GM19043 (cell line): ENCODE results near the gene BSG.

ENCODE experiments used
- ATAC-seq: cut with Tn5 transposase; IDR thresholded peaks from one replicate; pipeline ENCODE4 v1.9.1; 2021; ENCODE audit warnings: low read depth; ENCODE audit not compliant: unreplicated experiment

Gene BSG

GRCh38 chr19:570937-571565, 1.3 kb upstream of the BSG start:
- ATAC-seq: no peak

- ATAC-seq: no peak
Measured at GRCh38 chr19:571566-571974, 826 bp upstream of the BSG start.

GRCh38 chr19:572743-573518, 535 bp downstream of the BSG start:
- peak; percentile 19 for ATAC-seq

- no peak for ATAC-seq
Measured at GRCh38 chr19:573519-573825, 1.1 kb downstream of the BSG start.

GRCh38 chr19:574658-575526, 2.5 kb downstream of the BSG start:
- no peak for ATAC-seq

- no peak for ATAC-seq
Measured at GRCh38 chr19:575527-576506, 3.4 kb downstream of the BSG start.

- ATAC-seq: no peak
Measured at GRCh38 chr19:576768-577438, 4.5 kb downstream of the BSG start.

GRCh38 chr19:577439-578392, 5.3 kb downstream of the BSG start:
- no peak for ATAC-seq

- ATAC-seq: no peak
Measured at GRCh38 chr19:579111-579841, 6.9 kb downstream of the BSG start.

- no peak for ATAC-seq
Measured at GRCh38 chr19:579842-580155, 7.4 kb downstream of the BSG start.

- ATAC-seq: no peak
Measured at GRCh38 chr19:580274-580835, 8.0 kb downstream of the BSG start.

- ATAC-seq: no peak
Measured at GRCh38 chr19:581399-582111, 9.2 kb downstream of the BSG start.

- no peak for ATAC-seq
Measured at GRCh38 chr19:582497-583197, 10.3 kb downstream of the BSG start.

- ATAC-seq: no peak
Measured at GRCh38 chr19:583198-583967, 11.0 kb downstream of the BSG start.

GRCh38 chr19:583968-584239, 11.5 kb downstream of the BSG start:
- ATAC-seq: no peak
